ENCODE data around the gene SNAPC2. TPM values are rescaled to one million over a fixed set of nuclear protein-coding genes. Genes with fewer than 3 reads are reported as not detected.

SNAPC2 gene
- polyA plus RNA-seq, 4 donors = 12.4 to 17.3 (median 16.4) TPM

GRCh38 chr19:7940841-7941240 lies 20.7 kb downstream of the SNAPC2 start:
- Histone ChIP-seq H3K4me3 (ENCODE audit: low read depth in 1 of 3, low read length in 3 of 3) (no peak overlapping the region), H3K9me3 (ENCODE audit: control insufficient read depth in 2 of 2, insufficient read depth in 1 of 2, low read depth in 1 of 2, low read length in 1 of 2) (no peaks in the 10 kb centered on the region), H3K27me3 (ENCODE audit: control insufficient read depth in 3 of 3, insufficient read depth in 3 of 3, low read length in 3 of 3) (no peaks in the 10 kb centered on the region), H3K4me1 (ENCODE audit: control insufficient read depth in 3 of 3, insufficient read depth in 2 of 3, low read depth in 1 of 3, low read length in 2 of 3) (peaks cover 0 to 10% (median 8%) of the 10 kb centered on the region in 3 donors), H3K36me3 (ENCODE audit: control insufficient read depth in 3 of 3, insufficient read depth in 2 of 3, low read depth in 1 of 3, low read length in 3 of 3) (peaks cover 6 to 51% (median 10%) of the 10 kb centered on the region in 3 donors), H3K27ac (ENCODE audit: low read depth in 1 of 3, low read length in 2 of 3) (no peak overlapping the region)
- DNase-seq (no peak), FAIRE-seq (no peak)
- 92 to 96% (median 93%) methylated on average over 13 of the region's 13 CpGs for WGBS, 3 donors

GRCh38 chr19:7941895-7942596 lies 21.9 kb downstream of the SNAPC2 start:
- Histone ChIP-seq H3K9me3 (ENCODE audit: control insufficient read depth in 2 of 2, insufficient read depth in 1 of 2, low read depth in 1 of 2, low read length in 1 of 2) (no peaks in the 10 kb centered on the region), H3K4me1 (ENCODE audit: control insufficient read depth in 3 of 3, insufficient read depth in 2 of 3, low read depth in 1 of 3, low read length in 2 of 3) (peaks cover 0 to 10% (median 8%) of the 10 kb centered on the region in 3 donors), H3K27ac (ENCODE audit: low read depth in 1 of 3, low read length in 2 of 3) (no peak overlapping the region), H3K27me3 (ENCODE audit: control insufficient read depth in 3 of 3, insufficient read depth in 3 of 3, low read length in 3 of 3) (no peaks in the 10 kb centered on the region), H3K36me3 (ENCODE audit: control insufficient read depth in 3 of 3, insufficient read depth in 2 of 3, low read depth in 1 of 3, low read length in 3 of 3) (peaks cover 6 to 40% (median 10%) of the 10 kb centered on the region in 3 donors), H3K4me3 (ENCODE audit: low read depth in 1 of 3, low read length in 3 of 3) (peak overlapping the region in 2 of 3 donors; percentile 68 to 91)
- FAIRE-seq (no peak), DNase-seq (no peak)
- WGBS, 3 donors = 78 to 87% (median 87%) methylated on average over 19 of the region's 19 CpGs

- no peak for DNase-seq
- no peaks in the 10 kb centered on the region for H3K9me3 ChIP-seq (ENCODE audit: control insufficient read depth in 2 of 2, insufficient read depth in 1 of 2, low read depth in 1 of 2, low read length in 1 of 2)
- WGBS, 3 donors = 2 to 3% (median 2%) methylated on average over 33 of the region's 33 CpGs
- H3K27me3 ChIP-seq (ENCODE audit: control insufficient read depth in 3 of 3, insufficient read depth in 3 of 3, low read length in 3 of 3) = no peaks in the 10 kb centered on the region
- peaks cover 0 to 10% (median 8%) of the 10 kb centered on the region in 3 donors for H3K4me1 ChIP-seq (ENCODE audit: control insufficient read depth in 3 of 3, insufficient read depth in 2 of 3, low read depth in 1 of 3, low read length in 2 of 3)
- H3K36me3 ChIP-seq (ENCODE audit: control insufficient read depth in 3 of 3, insufficient read depth in 2 of 3, low read depth in 1 of 3, low read length in 3 of 3) = peaks cover 3 to 30% (median 10%) of the 10 kb centered on the region in 3 donors
- no peak for FAIRE-seq
- H3K4me3 ChIP-seq (ENCODE audit: low read depth in 1 of 3, low read length in 3 of 3) = peak overlapping the region; percentile 68 to 91 (median 91)
- peak overlapping the region; percentile 90 to 99 (median 95) for H3K27ac ChIP-seq (ENCODE audit: low read depth in 1 of 3, low read length in 2 of 3)
Observed at GRCh38 chr19:7942981-7943443, 22.9 kb downstream of the SNAPC2 start.

DNA sequence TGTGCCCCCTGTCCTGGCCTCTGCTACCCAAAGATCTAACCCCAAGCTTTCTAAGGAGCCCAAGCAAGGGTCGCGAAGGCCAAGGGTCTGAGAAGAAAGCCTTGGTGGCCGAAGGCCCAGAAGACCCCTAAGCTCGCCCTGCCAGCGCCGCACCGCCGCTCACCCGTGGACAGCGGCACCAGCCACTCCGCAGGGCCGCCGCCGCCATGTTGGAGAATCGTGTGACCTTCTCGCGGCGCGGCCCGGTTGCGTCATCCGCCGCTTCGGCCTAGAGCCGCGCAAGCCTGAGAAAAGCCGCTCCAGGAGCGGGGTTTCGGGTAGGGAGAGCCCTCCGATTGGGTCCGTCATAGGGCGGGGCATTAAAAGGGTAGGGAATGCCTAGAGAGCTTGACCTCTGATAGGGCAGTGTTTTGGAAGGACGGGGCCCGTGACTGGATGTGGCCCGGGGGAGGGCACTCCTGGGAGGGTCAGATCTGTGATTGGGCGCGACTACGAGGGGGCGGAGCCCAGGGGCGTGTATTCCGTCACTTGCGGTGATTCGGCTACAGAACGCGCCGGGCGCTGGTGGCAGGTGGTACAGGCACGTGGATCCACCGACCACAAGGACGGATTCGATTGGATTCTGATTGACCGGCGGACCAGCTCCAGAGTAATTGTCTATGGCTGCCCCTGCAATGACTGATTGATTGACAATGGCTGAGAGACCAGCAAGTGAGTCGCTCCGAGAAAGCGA lies 23.5 kb downstream of the SNAPC2 start, which contains the start of gene TIMM44:
Gene TIMM44 (minus strand): TSS at position 223 of the 733 bp plus-strand sequence. CDS start 15 bp downstream, at position 208.
- FAIRE-seq = peak; percentile 90
- Histone ChIP-seq H3K4me1 (ENCODE audit: control insufficient read depth in 3 of 3, insufficient read depth in 2 of 3, low read depth in 1 of 3, low read length in 2 of 3) (peaks cover 0 to 10% (median 8%) of the 10 kb centered on the region in 3 donors), H3K4me3 (ENCODE audit: low read depth in 1 of 3, low read length in 3 of 3) (peak within 1 kb of the TSS; percentile 68 to 91 (median 91)), H3K36me3 (ENCODE audit: control insufficient read depth in 3 of 3, insufficient read depth in 2 of 3, low read depth in 1 of 3, low read length in 3 of 3) (peaks cover 3 to 27% (median 10%) of the 10 kb centered on the region in 3 donors), H3K9me3 (ENCODE audit: control insufficient read depth in 2 of 2, insufficient read depth in 1 of 2, low read depth in 1 of 2, low read length in 1 of 2) (no peaks in the 10 kb centered on the region), H3K27ac (ENCODE audit: low read depth in 1 of 3, low read length in 2 of 3) (peak within 1 kb of the TSS; percentile 90 to 99 (median 95)), H3K27me3 (ENCODE audit: control insufficient read depth in 3 of 3, insufficient read depth in 3 of 3, low read length in 3 of 3) (no peaks in the 10 kb centered on the region)
- DNase-seq = peak; percentile 99 to 100
- WGBS, 3 donors = 0% methylated on average over 55 to 56 of the region's 56 CpGs

DNA sequence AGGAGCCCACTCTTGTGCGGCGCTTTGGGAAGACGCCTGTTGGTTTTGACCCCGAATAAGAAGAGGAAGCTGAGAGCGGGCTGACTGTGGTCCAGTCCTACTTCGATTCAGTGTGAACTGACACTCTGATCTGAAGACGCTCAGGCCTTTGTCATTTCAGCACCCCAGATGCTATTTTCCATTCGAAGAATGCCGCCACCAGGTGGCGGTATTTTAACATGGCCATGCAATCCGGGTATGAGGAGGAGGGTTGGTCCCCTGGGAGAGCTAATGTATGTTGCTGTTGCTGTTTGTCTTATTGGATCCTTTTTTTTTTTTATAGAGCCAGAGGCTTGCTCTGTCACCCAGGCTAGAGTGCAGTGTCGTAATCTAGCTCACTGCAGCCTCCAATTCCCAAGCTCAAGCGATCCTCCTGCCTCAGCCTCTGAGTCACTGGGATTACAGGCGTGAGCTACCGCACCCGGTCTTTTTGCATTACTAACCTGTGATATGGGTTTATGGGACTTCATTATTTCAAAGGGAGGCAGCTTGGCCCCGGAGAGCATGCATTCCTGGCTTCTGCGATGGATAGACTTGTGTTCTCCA lies 24.1 kb downstream of the SNAPC2 start:
- H3K27ac ChIP-seq (ENCODE audit: low read depth in 1 of 3, low read length in 2 of 3) = peak overlapping the region; percentile 71 to 99 (median 95)
- H3K36me3 ChIP-seq (ENCODE audit: control insufficient read depth in 3 of 3, insufficient read depth in 2 of 3, low read depth in 1 of 3, low read length in 3 of 3) = peaks cover 3 to 27% (median 10%) of the 10 kb centered on the region in 3 donors
- H3K4me1 ChIP-seq (ENCODE audit: control insufficient read depth in 3 of 3, insufficient read depth in 2 of 3, low read depth in 1 of 3, low read length in 2 of 3) = peaks cover 0 to 10% (median 8%) of the 10 kb centered on the region in 3 donors
- FAIRE-seq (no peak), DNase-seq (peak; percentile 91 to 95)
- WGBS, 3 donors = 24 to 27% (median 25%) methylated on average over 18 of the region's 18 CpGs
- H3K4me3 ChIP-seq (ENCODE audit: low read depth in 1 of 3, low read length in 3 of 3) = peak overlapping the region; percentile 19 to 91 (median 59)
- H3K9me3 ChIP-seq (ENCODE audit: control insufficient read depth in 2 of 2, insufficient read depth in 1 of 2, low read depth in 1 of 2, low read length in 1 of 2) = no peaks in the 10 kb centered on the region
- H3K27me3 ChIP-seq (ENCODE audit: control insufficient read depth in 3 of 3, insufficient read depth in 3 of 3, low read length in 3 of 3) = no peaks in the 10 kb centered on the region

DNA sequence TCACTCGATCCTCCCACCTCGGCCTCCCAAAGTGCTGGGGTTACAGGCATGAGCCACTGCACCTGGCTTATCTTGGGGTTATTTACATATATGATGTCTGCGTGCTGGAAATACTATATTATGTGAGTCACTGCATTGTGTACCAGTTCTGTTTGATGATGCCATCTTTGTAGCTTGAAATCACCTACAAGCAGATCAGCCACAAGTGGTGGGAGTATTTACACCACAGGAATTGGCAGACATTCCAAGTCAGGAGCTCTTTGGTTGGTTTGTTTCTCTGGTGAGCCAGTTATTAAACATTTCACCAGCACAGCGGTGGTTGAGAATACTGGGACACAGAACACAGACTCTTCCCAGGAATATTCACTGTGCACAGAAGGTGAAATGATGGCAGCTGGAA lies 27.8 kb downstream of the SNAPC2 start:
- H3K9me3 ChIP-seq (ENCODE audit: control insufficient read depth in 2 of 2, insufficient read depth in 1 of 2, low read depth in 1 of 2, low read length in 1 of 2) = no peaks in the 10 kb centered on the region
- H3K4me1 ChIP-seq (ENCODE audit: control insufficient read depth in 3 of 3, insufficient read depth in 2 of 3, low read depth in 1 of 3, low read length in 2 of 3) = no peaks in the 10 kb centered on the region
- WGBS, 3 donors = 90 to 93% (median 93%) methylated on average over 4 of the region's 4 CpGs
- no peaks in the 10 kb centered on the region for H3K27me3 ChIP-seq (ENCODE audit: control insufficient read depth in 3 of 3, insufficient read depth in 3 of 3, low read length in 3 of 3)
- no peaks in the 10 kb centered on the region for H3K36me3 ChIP-seq (ENCODE audit: control insufficient read depth in 3 of 3, insufficient read depth in 2 of 3, low read depth in 1 of 3, low read length in 3 of 3)
- no peak overlapping the region for H3K4me3 ChIP-seq (ENCODE audit: low read depth in 1 of 3, low read length in 3 of 3)
- DNase-seq (no peak), FAIRE-seq (no peak)
- H3K27ac ChIP-seq (ENCODE audit: low read depth in 1 of 3, low read length in 2 of 3) = no peak overlapping the region

- Histone ChIP-seq H3K9me3 (ENCODE audit: control insufficient read depth in 2 of 2, insufficient read depth in 1 of 2, low read depth in 1 of 2, low read length in 1 of 2) (no peaks in the 10 kb centered on the region), H3K36me3 (ENCODE audit: control insufficient read depth in 3 of 3, insufficient read depth in 2 of 3, low read depth in 1 of 3, low read length in 3 of 3) (peaks cover 0 to 12% (median 0%) of the 10 kb centered on the region in 3 donors), H3K4me1 (ENCODE audit: control insufficient read depth in 3 of 3, insufficient read depth in 2 of 3, low read depth in 1 of 3, low read length in 2 of 3) (no peaks in the 10 kb centered on the region), H3K27me3 (ENCODE audit: control insufficient read depth in 3 of 3, insufficient read depth in 3 of 3, low read length in 3 of 3) (no peaks in the 10 kb centered on the region), H3K4me3 (ENCODE audit: low read depth in 1 of 3, low read length in 3 of 3) (no peak overlapping the region), H3K27ac (ENCODE audit: low read depth in 1 of 3, low read length in 2 of 3) (no peak overlapping the region)
- 40 to 67% (median 46%) methylated on average over 3 of the region's 3 CpGs for WGBS, 3 donors
- FAIRE-seq (no peak), DNase-seq (no peak)
Observed at GRCh38 chr19:7953060-7953459, 32.9 kb downstream of the SNAPC2 start.

- DNase-seq = no peak
- WGBS, 3 donors = 82 to 86% (median 85%) methylated on average over 7 of the region's 7 CpGs
Observed at GRCh38 chr19:7953576-7953975, 33.4 kb downstream of the SNAPC2 start.

More at GRCh38 chr19:7953576-7953975, 33.4 kb downstream of the SNAPC2 start:
- no peak overlapping the region for H3K4me3 ChIP-seq (ENCODE audit: low read depth in 1 of 3, low read length in 3 of 3)
- H3K36me3 ChIP-seq (ENCODE audit: control insufficient read depth in 3 of 3, insufficient read depth in 2 of 3, low read depth in 1 of 3, low read length in 3 of 3) = peaks cover 0 to 16% (median 4%) of the 10 kb centered on the region in 3 donors
- H3K27me3 ChIP-seq (ENCODE audit: control insufficient read depth in 3 of 3, insufficient read depth in 3 of 3, low read length in 3 of 3) = no peaks in the 10 kb centered on the region
- FAIRE-seq = no peak
- no peaks in the 10 kb centered on the region for H3K4me1 ChIP-seq (ENCODE audit: control insufficient read depth in 3 of 3, insufficient read depth in 2 of 3, low read depth in 1 of 3, low read length in 2 of 3)
- H3K9me3 ChIP-seq (ENCODE audit: control insufficient read depth in 2 of 2, insufficient read depth in 1 of 2, low read depth in 1 of 2, low read length in 1 of 2) = no peaks in the 10 kb centered on the region
- H3K27ac ChIP-seq (ENCODE audit: low read depth in 1 of 3, low read length in 2 of 3) = no peak overlapping the region
